ENCODE data around the gene TLR9.

TLR9 gene

GRCh38 chr3:52174896-52175295 is 50.5 kb downstream of the TLR9 start:
- no peak for DNase-seq (ENCODE audit: low read depth)
- Histone ChIP-seq H3K36me3 (ENCODE audit: control insufficient read depth, insufficient read depth, low read length, severe bottlenecking) (no peaks in the 10 kb centered on the region), H3K4me3 (ENCODE audit: low read length) (no peak overlapping the region), H3K27me3 (replicated peaks; ENCODE audit: control insufficient read depth, insufficient read depth, low read length) (no peaks in the 10 kb centered on the region), H3K4me1 (ENCODE audit: control insufficient read depth, insufficient read depth, low read length) (peaks cover 27% of the 10 kb centered on the region), H3K9ac (ENCODE audit: low read length) (no peak overlapping the region), H3K9me3 (ENCODE audit: control insufficient read depth, low read length) (no peaks in the 10 kb centered on the region)

GRCh38 chr3:52173101-52173500 is 52.3 kb downstream of the TLR9 start:
- Histone ChIP-seq H3K9me3 (ENCODE audit: control insufficient read depth, low read length) (no peaks in the 10 kb centered on the region), H3K9ac (ENCODE audit: low read length) (no peak overlapping the region), H3K27me3 (replicated peaks; ENCODE audit: control insufficient read depth, insufficient read depth, low read length) (no peaks in the 10 kb centered on the region), H3K4me1 (ENCODE audit: control insufficient read depth, insufficient read depth, low read length) (peaks cover 22% of the 10 kb centered on the region), H3K36me3 (ENCODE audit: control insufficient read depth, insufficient read depth, low read length, severe bottlenecking) (no peaks in the 10 kb centered on the region), H3K4me3 (ENCODE audit: low read length) (no peak overlapping the region)
- DNase-seq (ENCODE audit: low read depth) = no peak

GRCh38 chr3:52172262-52172757 is 53.1 kb downstream of the TLR9 start:
- DNase-seq (ENCODE audit: low read depth) = no peak
- Histone ChIP-seq H3K9me3 (ENCODE audit: control insufficient read depth, low read length) (no peaks in the 10 kb centered on the region), H3K36me3 (ENCODE audit: control insufficient read depth, insufficient read depth, low read length, severe bottlenecking) (no peaks in the 10 kb centered on the region), H3K9ac (ENCODE audit: low read length) (no peak overlapping the region), H3K4me1 (ENCODE audit: control insufficient read depth, insufficient read depth, low read length) (peaks cover 15% of the 10 kb centered on the region), H3K4me3 (ENCODE audit: low read length) (no peak overlapping the region), H3K27me3 (replicated peaks; ENCODE audit: control insufficient read depth, insufficient read depth, low read length) (no peaks in the 10 kb centered on the region)

GRCh38 chr3:52171514-52172261 is 53.8 kb downstream of the TLR9 start:
- Histone ChIP-seq H3K9ac (ENCODE audit: low read length) (no peak overlapping the region), H3K36me3 (ENCODE audit: control insufficient read depth, insufficient read depth, low read length, severe bottlenecking) (no peaks in the 10 kb centered on the region), H3K27me3 (replicated peaks; ENCODE audit: control insufficient read depth, insufficient read depth, low read length) (no peaks in the 10 kb centered on the region), H3K4me3 (ENCODE audit: low read length) (no peak overlapping the region), H3K9me3 (ENCODE audit: control insufficient read depth, low read length) (no peaks in the 10 kb centered on the region), H3K4me1 (ENCODE audit: control insufficient read depth, insufficient read depth, low read length) (peaks cover 13% of the 10 kb centered on the region)
- peak; percentile 68 for DNase-seq (ENCODE audit: low read depth)

All from adipocyte (in vitro differentiated cells).